CD4-positive, alpha-beta T cell (primary cell): Measurements from ENCODE around the gene HIGD1A. TPM values are rescaled to one million over a fixed set of nuclear protein-coding genes. Genes with fewer than 3 reads are reported as not detected.

Source experiments
- ATAC-seq: fragments of 200-7000 bp; cut with Tn5 transposase; one replicate; pipeline ENCODE4 v1.10.0; 2022; ENCODE audit warnings: mild to moderate bottlenecking; ENCODE audit not compliant: poor library complexity
- CTCF ChIA-PET: fragments of 350-600 bp; sonication (Branson Sonifier 250); formaldehyde crosslinking; loops from one replicate; lab custom pipeline; 2021; ENCODE audit warnings: antibody characterized with exemption, inconsistent platforms; lab: Charles Lee
- POLR2A ChIA-PET: fragments of 350-600 bp; sonication (Branson Sonifier 250); formaldehyde crosslinking; loops from one replicate; lab custom pipeline; 2021; ENCODE audit warnings: antibody characterized with exemption, inconsistent platforms; lab: Charles Lee
- DNase-seq, 14 experiments: peaks; one replicate each; pipeline ENCODE4 v3.0.0-alpha.2; 2013 to 2020; ENCODE audit warnings: mixed read lengths in 2 of 14
- H3K27ac ChIP-seq, 2 donors: one replicate each; pipeline versions ENCODE4 v1.5.1 to v1.7.0; 2013; ENCODE audit warnings: low read length in 2 of 2, low read depth in 1 of 2, mild to moderate bottlenecking in 1 of 2
- H3K27me3 ChIP-seq, 2 experiments: 1 replicate in 1 of 2; 2 replicates in 1 of 2; pipeline versions ENCODE4 v1.6.1 to v1.7.0; 2013; ENCODE audit warnings: low read length in 2 of 2, control low read depth in 1 of 2, mild to moderate bottlenecking in 1 of 2, moderate library complexity in 1 of 2; ENCODE audit not compliant: insufficient read depth in 2 of 2, control insufficient read depth in 1 of 2
- H3K36me3 ChIP-seq: one replicate; pipeline ENCODE4 v1.6.1; 2013; ENCODE audit warnings: low read length, control low read depth; ENCODE audit not compliant: insufficient read depth
- H3K4me1 ChIP-seq: one replicate; pipeline ENCODE4 v1.6.1; 2013; ENCODE audit warnings: low read length, control low read depth; ENCODE audit not compliant: insufficient read depth
- H3K4me3 ChIP-seq: one replicate; pipeline ENCODE4 v1.5.1; 2013; ENCODE audit warnings: mild to moderate bottlenecking, low read length, moderate library complexity
- H3K9me3 ChIP-seq, 2 experiments: 1 replicate in 1 of 2; 2 replicates in 1 of 2; pipeline versions ENCODE4 v1.6.1 to v1.7.0; 2013; ENCODE audit warnings: low read length in 2 of 2, mild to moderate bottlenecking in 2 of 2, control low read depth in 1 of 2, moderate library complexity in 1 of 2; ENCODE audit not compliant: control insufficient read depth in 1 of 2, insufficient read depth in 1 of 2
- H3K27ac Mint-ChIP-seq: one replicate; pipeline ENCODE4 v1.8.0; 2020; ENCODE audit warnings: mixed read lengths
- H3K27me3 Mint-ChIP-seq: one replicate; pipeline ENCODE4 v1.8.0; 2021; ENCODE audit warnings: mixed read lengths
- H3K36me3 Mint-ChIP-seq: one replicate; pipeline ENCODE4 v1.8.0; 2021; ENCODE audit warnings: low read depth, mixed read lengths
- H3K4me1 Mint-ChIP-seq: one replicate; pipeline ENCODE4 v1.8.0; 2021; ENCODE audit warnings: low read depth, mixed read lengths
- H3K4me3 Mint-ChIP-seq: one replicate; pipeline ENCODE4 v1.8.0; 2020; ENCODE audit warnings: mild to moderate bottlenecking, mixed read lengths
- H3K9me3 Mint-ChIP-seq: one replicate; pipeline ENCODE4 v1.8.0; 2020; ENCODE audit warnings: mixed read lengths
- intact Hi-C, 2 experiments: fragments of 100-400 bp; cut with DNase I in 1 of 2; cut with micrococcal nuclease in 1 of 2; formaldehyde crosslinking; loops; one replicate each; pipeline versions ENCODE4 v1.15.1 to v1.9.0; 2023 to 2025; cut with DNase I, micrococcal nuclease
- total RNA-seq, 174 experiments: library from RNA in 2 of 174; stranded (reverse) in 2 of 174; gene quantifications; one replicate each; pipeline ENCODE4 v1.2.3 and lab custom pipeline; 2021 to 2026
- TF ChIP-seq, protein P1 (sequence below): fragments of 200-600 bp; IDR thresholded peaks from one replicate; pipeline ENCODE4 v1.8.0; 2022; ENCODE audit warnings: antibody characterized with exemption, mild to moderate bottlenecking

HIGD1A gene
- total RNA-seq, 2 experiments from 2014 or later: 9.3 to 11.3 TPM

DNA sequence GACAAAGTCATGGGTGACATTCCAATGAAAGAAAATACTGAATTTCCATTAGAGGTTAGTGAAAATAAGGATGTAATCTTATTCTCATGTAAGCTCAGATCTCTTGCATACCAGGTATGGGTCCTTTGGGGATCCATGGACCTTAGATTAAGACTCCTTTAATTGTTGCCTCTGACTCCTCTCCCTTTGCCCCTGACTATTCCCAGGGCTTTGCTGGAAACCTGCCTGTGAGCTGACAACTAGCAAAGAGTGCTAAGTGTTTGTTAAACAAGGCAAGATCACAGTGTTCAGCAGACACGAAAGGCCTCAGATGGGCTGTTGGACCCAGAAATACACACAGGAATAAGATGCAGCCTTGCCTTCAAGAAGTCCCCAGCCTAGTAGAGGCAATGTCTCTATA, 37.0 kb upstream of the HIGD1A start:
- Mint-ChIP-seq H3K4me3 (no peak overlapping the region), H3K4me1 (no peaks in the 10 kb centered on the region), H3K27ac (no peak overlapping the region), H3K36me3 (no peaks in the 10 kb centered on the region), H3K27me3 (peaks cover 5% of the 10 kb centered on the region), H3K9me3 (no peaks in the 10 kb centered on the region)
- no peak overlapping the region for H3K27ac ChIP-seq
- ATAC-seq: no peak
- no peaks in the 10 kb centered on the region for H3K9me3 ChIP-seq
- no peaks in the 10 kb centered on the region for H3K27me3 ChIP-seq
- intact Hi-C loops: no loop called here
- no peak overlapping the region for H3K4me3 ChIP-seq
- TF ChIP-seq, protein P1, sequence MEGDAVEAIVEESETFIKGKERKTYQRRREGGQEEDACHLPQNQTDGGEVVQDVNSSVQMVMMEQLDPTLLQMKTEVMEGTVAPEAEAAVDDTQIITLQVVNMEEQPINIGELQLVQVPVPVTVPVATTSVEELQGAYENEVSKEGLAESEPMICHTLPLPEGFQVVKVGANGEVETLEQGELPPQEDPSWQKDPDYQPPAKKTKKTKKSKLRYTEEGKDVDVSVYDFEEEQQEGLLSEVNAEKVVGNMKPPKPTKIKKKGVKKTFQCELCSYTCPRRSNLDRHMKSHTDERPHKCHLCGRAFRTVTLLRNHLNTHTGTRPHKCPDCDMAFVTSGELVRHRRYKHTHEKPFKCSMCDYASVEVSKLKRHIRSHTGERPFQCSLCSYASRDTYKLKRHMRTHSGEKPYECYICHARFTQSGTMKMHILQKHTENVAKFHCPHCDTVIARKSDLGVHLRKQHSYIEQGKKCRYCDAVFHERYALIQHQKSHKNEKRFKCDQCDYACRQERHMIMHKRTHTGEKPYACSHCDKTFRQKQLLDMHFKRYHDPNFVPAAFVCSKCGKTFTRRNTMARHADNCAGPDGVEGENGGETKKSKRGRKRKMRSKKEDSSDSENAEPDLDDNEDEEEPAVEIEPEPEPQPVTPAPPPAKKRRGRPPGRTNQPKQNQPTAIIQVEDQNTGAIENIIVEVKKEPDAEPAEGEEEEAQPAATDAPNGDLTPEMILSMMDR: no peak
- CTCF ChIA-PET: interaction anchor here (0.7 kb wide), 1 partner anchor 14 kb away, joined by 3 read pairs; no protein-coding TSS in a partner anchor
- POLR2A ChIA-PET: no interaction called here
- DNase-seq: no peak
- H3K36me3 ChIP-seq: no peaks in the 10 kb centered on the region
- no peaks in the 10 kb centered on the region for H3K4me1 ChIP-seq

DNA sequence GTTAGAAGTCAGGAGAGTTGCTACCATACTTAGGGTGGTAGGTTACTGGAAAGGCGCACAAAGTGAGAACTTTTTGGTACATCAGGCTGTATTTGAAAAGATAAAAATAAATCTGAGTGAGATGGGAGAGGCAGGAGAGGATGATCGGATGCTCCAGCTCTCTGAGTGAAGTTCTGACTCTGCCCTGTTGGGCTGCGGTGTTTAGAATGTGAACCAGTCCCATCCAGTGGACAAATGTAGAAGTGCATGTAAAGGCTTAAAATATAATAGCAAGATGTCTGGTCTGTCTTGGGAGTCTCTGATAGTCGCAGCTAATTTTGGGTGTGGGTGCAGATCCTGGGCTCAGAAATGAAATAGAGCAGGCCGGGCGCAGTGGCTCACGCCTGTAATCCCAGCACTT, 35.3 kb upstream of the HIGD1A start:
- Mint-ChIP-seq H3K4me1 (no peaks in the 10 kb centered on the region), H3K27me3 (peaks cover 5% of the 10 kb centered on the region), H3K9me3 (no peaks in the 10 kb centered on the region), H3K4me3 (no peak overlapping the region), H3K36me3 (no peaks in the 10 kb centered on the region), H3K27ac (no peak overlapping the region)
- H3K36me3 ChIP-seq: no peaks in the 10 kb centered on the region
- no peaks in the 10 kb centered on the region for H3K9me3 ChIP-seq
- H3K27ac ChIP-seq: no peak overlapping the region
- H3K4me3 ChIP-seq: no peak overlapping the region
- ATAC-seq (peak; percentile 100), DNase-seq (peak in 11 of 14 experiments; percentile 1 to 71 (median 12))
- no peaks in the 10 kb centered on the region for H3K4me1 ChIP-seq
- H3K27me3 ChIP-seq: no peaks in the 10 kb centered on the region
- TF ChIP-seq, protein P1: peak; percentile 63
- ChIA-PET CTCF (interaction anchor here (0.8 to 1.4 kb wide), 5 partner anchors 8 to 58 kb away, joined by 3 to 6 read pairs (median 3); no protein-coding TSS in a partner anchor), POLR2A (no interaction called here)
- intact Hi-C loops: loop anchor here (1.0 to 2.0 kb wide), 2 partner anchors 59 kb away; no protein-coding TSS in a partner anchor

DNA sequence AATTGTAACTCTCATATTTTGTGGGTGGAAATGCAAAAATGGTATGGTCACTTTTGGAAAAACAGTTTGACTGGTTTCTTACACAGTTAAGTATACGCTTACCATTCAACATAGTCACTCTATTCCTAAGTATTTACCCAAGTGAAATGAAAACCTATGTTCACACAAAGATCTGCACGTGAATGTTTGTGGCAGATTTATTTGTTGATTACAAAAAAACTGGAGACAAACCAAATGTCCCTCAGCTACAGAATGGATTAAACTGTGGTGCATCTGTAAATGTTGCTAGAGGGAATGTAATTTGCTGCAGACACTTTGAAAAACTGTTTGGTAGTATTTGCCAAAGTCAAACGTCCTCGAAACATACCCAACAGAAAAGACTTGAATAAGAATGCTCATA, 34.3 kb upstream of the HIGD1A start:
- Mint-ChIP-seq H3K36me3 (no peaks in the 10 kb centered on the region), H3K27me3 (peaks cover 5% of the 10 kb centered on the region), H3K4me3 (no peak overlapping the region), H3K9me3 (no peaks in the 10 kb centered on the region), H3K27ac (no peak overlapping the region), H3K4me1 (no peaks in the 10 kb centered on the region)
- H3K4me1 ChIP-seq: no peaks in the 10 kb centered on the region
- H3K9me3 ChIP-seq: no peaks in the 10 kb centered on the region
- intact Hi-C loops: loop anchor here in 1 of 2 experiments (2.0 kb wide), 1 partner anchor 58 kb away; no protein-coding TSS in a partner anchor
- H3K4me3 ChIP-seq: no peak overlapping the region
- TF ChIP-seq, protein P1: no peak
- ChIA-PET CTCF (no interaction called here), POLR2A (interaction anchor here (0.5 kb wide), 1 partner anchor 43 kb away, joined by 3 read pairs; no protein-coding TSS in a partner anchor)
- ATAC-seq (no peak), DNase-seq (no peak)
- no peak overlapping the region for H3K27ac ChIP-seq
- H3K36me3 ChIP-seq: no peaks in the 10 kb centered on the region
- H3K27me3 ChIP-seq: no peaks in the 10 kb centered on the region
